EH (cell line): ENCODE results near the gene LIPE.
"Not testable (repeated sequence)": the region's sequence is repeated elsewhere in the genome, so short reads cannot be mapped to it uniquely, and the experiment has no call there.

ENCODE experiments used
- DNase-seq: peaks from one replicate; pipeline ENCODE4 v3.0.0-alpha.2; 2015; ENCODE audit warnings: low read depth

Gene LIPE

GRCh38 chr19:42448306-42448705 lies 21.1 kb upstream of the LIPE start:
- DNase-seq, result not testable (repeated sequence)

GRCh38 chr19:42445948-42446347 lies 18.8 kb upstream of the LIPE start:
- no peak for DNase-seq

DNA sequence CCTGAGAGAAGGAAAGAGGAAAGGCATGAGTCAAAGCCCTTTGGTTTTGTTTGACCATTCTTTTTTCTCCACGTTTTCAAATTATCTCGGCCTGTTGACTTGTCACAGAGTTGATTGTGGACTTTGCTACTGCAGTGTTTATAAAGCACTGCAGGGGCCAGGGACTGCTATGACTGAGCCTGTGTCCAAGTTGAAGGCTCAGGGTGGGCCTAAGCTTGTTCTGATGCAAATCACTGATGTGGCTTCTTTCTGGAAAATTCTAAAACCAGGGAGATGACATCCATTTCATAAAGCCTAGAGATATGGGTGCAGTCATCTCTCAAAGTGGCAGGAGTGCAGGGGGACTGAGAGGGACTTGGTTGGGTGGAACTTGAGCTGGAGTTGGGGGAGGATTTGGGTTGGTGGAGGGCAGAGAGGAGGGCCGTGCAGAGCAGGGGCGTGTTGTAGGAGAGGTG lies 16.8 kb upstream of the LIPE start:
- DNase-seq, result no peak

DNA sequence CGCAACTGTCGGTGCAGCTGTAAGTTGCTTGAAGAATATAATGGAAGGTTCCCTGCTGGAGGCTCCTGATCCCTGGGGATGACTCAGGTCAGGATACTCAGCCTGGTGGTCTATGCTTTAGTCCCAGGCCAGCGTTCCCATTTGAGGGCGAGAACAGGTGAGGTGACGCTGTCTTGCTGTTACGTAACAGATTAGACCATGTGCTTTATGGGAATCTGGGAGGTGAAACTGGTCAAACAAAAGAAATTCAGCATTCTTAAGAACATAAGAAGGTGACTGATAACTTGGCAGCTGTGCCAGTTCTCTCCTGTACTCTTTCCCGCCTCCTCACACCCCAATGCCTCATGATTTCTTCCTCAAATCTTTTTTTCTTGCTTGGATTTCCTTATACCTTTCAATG lies 15.6 kb upstream of the LIPE start, which contains the start of gene CXCL17:
CXCL17 (minus strand) TSS at position 114 of the 400 bp plus-strand sequence. CDS start 114 bp downstream, outside the sequence.
- no peak for DNase-seq

DNA sequence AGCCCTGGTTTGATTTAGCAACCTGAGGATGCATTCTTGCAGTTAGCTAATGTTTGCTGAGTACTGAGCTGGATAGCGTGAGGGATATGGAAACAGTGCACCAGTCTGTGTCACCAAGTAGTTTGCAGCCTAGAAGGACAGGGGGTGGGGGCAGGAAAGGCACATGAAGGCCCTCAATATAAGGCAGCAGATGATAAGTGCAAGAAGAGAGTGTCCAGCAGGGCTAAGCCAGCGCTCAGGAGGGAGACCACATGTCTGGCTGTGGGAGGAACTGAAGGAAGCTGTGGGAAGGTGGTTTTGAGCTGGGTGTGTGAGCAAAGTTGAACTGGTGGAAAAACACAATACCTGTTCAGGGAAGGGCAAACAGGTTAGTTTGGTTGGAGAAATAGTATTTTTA lies 13.9 kb upstream of the LIPE start:
- DNase-seq, result no peak

DNA sequence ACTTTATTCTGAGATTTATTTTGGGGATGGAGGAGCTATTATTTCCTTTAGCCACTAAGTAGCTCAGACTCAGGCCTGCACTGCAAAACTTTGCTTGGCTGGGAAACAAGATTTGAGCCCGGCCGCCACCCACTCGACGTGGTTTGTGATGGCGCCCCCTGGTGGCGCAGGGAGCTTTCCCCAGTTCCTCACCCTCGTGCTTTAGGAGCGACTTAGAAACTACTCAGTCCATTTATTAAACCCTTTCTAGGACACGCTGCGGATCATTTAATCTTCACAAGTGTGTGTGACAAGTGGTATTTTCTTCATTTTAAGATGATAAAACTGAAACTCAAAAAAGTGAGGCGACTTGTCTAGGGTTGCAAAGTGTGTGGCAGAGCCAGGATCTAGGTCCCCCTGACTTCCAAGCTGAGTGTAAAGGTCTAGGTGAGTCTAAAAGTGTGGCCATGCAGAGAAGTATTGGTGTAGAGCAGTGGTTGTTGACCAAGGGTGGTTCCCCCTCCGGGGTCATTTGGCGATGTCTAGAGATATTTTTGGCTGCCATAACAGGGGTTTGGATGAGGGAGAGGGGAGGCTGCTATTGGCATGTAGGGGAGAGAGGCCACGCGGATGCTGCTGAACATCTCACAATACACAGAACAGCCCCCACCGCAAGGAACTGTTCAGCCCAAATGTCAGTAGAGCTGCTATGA lies 13.3 kb upstream of the LIPE start:
- DNase-seq, result peak; percentile 66

- DNase-seq, result peak; percentile 40
Observed at GRCh38 chr19:42436006-42436405, 8.8 kb upstream of the LIPE start.

DNA sequence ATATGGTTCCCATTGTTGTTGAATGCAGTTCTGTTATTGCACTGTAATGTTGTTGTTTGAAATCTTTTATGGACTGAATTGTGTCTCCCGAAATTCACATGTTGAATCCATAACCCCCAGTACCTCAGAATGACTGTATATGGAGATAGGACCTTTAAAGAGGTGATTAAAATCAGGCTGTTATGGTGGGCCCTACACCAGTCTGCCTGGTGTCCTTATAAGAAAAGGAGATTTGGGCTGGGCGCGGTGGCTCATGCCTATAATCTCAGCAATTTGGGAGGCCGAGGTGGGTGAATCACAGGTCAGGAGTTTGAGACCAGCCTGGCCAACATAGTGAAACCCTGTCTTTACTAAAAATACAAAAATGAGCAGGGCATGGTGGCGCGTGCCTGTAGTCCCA lies 8.1 kb upstream of the LIPE start:
- no peak for DNase-seq

- peak; percentile 48 for DNase-seq
Observed at GRCh38 chr19:42433503-42434260, 6.5 kb upstream of the LIPE start.

GRCh38 chr19:42431486-42431885 lies 4.3 kb upstream of the LIPE start:
- no peak for DNase-seq

GRCh38 chr19:42428676-42429075 lies 1.5 kb upstream of the LIPE start:
- DNase-seq, result no peak

GRCh38 chr19:42426643-42427042 lies 545 bp downstream of the LIPE start:
- no peak for DNase-seq

DNA sequence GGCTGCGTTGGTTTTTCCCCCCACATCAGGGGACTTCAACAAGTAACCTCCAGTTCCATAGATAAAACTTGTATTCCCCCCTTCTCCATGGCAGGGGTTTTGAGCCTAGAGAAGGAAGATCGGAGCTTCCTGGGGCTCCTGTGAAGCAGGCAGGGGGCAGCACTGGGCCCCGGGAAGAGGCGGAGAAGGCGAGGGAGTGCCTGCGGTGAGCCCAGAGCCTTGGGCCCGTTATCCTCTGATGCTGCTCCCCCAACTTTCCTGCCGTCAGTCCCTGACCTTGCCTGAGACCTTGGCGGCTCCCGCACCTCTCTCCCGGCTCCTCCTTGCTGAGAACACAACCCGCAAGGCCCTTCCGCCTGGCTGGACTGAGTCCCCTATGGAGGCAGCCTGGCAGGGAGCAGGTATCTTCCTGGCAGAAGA lies 2.5 kb downstream of the LIPE start:
- no peak for DNase-seq

DNA sequence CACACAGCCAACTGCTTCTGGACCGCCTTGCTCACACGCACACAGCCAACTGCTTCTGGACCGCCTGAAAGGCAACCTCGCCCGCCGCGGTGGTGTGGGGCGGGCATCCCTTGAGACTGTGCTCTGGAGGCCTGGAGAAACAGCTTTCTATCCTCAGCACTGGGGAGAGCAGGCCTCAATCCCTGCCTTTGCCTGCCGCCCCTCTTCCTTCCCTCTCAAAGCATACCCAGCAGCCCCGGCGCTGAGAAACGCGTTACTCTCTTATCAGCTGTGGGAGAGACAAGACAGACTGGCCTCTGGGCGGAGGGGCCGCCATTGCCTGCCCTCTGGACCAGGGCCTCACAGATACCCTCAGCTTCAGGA lies 2.9 kb downstream of the LIPE start:
- no peak for DNase-seq

DNA sequence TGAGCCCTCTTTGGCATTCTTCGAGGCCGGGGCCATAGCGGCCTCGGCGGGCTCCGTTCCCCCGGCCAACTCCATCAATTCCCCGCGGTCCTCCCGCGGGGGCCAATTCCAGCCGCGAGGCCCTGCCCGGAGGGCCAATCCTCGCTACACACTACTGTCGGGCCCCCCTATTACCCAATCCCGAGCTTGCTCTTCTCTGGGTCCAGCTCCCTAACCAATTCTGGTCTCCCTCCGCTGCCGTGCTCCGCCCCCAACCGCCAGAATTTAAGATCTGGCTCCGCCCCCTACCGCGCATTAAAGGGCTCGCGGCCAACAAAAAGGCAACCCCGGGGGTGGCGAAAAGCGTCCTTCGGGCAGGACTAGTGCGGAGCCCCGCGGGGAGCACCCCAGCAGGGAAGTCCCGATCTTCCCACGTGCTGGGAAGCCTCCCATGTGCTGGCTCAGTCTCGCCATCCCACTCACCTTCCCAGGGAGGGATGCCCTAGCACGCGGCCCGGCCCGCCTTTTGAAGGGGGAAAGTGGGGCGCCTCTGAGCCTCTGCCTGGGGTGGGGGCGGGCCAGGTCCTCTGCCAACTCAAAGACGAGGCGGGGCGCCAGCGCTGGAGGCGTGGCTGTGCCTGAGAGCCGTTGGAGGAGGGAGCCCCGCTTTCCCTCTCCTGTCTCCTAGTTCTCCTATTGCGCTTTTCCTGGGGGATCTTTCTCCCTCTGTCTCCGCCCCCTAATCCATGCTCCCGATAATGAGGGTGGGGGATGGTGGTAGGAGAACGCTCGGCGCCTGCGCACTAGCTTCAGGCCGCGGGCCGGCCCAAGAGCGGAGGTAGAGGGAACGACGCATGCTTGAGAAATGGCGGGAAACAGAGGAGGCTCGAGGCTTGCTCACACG lies 3.5 kb downstream of the LIPE start:
- DNase-seq, result peak; percentile 95

DNA sequence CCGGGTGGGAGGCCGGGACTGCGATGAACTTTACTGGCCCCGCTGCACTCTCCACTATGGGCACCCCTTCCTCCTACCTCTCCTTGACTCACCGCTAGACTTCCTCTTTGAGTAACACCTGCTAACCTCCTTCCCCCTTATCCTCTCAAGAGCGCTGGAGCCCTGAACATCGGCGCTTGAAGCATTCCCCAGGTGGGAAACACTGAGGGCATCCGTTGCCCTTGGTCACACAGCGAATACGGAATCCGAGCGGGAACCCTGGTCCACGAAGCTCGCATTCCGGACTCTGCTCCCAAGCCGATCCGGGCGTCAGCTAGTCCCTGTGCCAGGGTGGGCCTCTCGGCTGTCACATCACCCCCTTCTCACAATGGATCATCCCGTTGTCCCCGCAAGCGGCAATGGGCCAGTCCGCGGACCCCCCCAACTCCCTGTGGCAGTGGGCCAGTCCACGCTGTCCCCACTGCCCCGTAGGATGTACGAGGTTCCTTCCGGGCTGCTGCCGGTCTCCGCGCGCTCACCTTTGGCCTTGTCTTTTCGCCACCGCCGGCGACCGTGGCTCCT lies 4.2 kb downstream of the LIPE start:
- DNase-seq, result no peak

DNA sequence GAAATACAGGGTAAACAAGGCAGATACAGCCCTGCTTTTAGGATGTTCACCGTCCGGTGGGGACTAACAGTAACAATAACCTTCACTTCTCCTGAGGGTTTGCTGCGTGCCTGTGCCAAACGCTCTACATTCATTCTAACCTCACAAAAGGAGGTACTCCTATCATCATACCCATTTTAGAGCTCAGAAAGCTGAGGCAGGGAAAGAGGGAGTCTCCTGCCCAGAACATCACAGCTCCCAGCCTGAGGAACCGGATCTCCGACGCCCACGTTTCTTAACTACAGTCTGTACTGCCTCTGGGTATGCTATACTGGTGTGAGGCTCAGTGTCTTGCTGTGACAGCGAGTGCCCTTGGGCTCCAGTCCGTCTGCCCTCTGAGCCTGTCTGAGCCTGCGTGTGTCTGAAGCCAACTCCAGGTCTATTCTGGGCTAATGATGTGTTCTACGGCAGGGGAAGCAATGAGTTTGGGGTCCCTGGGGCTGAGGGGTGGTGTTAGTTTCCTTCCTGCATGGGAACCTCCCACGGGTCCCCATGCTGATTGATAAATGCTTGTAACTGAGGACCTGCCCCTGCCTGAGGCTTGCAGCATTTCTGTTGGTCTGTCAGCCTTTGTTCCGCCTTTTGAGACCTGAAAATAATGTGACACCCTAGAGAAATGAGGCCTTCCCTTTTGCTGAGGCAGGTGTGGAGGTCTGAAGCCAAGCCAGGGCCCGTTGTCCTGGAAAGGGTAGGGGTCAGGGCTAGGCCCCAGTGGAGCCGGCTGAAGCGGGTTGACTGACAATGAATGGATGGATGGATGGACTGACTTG lies 4.9 kb downstream of the LIPE start:
- no peak for DNase-seq

GRCh38 chr19:42421591-42422031 lies 5.6 kb downstream of the LIPE start:
- DNase-seq, result peak; percentile 48

- DNase-seq, result no peak
Observed at GRCh38 chr19:42421101-42421500, 6.1 kb downstream of the LIPE start.

- DNase-seq, result peak; percentile 43
Observed at GRCh38 chr19:42420055-42420544, 7.1 kb downstream of the LIPE start.

- no peak for DNase-seq
Observed at GRCh38 chr19:42419309-42419708, 7.9 kb downstream of the LIPE start.
